Esophagus squamous epithelium (tissue), 4 donors: Measurements from ENCODE around the gene COL7A1.

ENCODE experiments used
- POLR2A ChIP-seq, 4 donors: fragments of 450-650 bp; IDR thresholded peaks; one replicate each; pipeline ENCODE4 v1.6.1; 2017; ENCODE audit warnings: antibody characterized with exemption in 4 of 4, mild to moderate bottlenecking in 4 of 4, moderate library complexity in 3 of 4
- TF ChIP-seq, protein P1 (sequence below), 6 experiments: fragments of 450-650 bp in 4 of 6; fragments of 200-600 bp in 2 of 6; sonication (generic) in 2 of 6; IDR thresholded peaks; one replicate each; pipeline ENCODE4 v1.5.1; 2016 to 2019; ENCODE audit warnings: antibody characterized with exemption in 6 of 6, mild to moderate bottlenecking in 4 of 6, moderate library complexity in 4 of 6

DNA sequence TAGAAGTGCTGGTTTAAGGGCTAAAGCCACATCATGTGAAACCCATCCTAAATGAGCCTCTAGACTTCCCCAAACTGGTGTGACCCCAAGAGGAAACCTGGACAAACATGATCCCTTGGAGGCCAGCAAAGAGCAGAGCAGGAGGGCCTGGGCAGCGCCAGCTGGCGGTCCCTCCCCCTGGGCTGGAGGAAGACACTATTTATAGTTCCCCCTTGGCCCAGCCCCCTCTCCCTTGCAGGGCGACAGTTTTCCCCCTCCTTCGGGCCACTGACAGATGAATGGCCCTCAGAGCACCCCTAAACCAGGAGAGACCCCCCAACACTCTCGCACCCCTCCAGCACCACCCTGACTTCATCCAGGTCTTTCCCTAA lies 34.5 kb downstream of the COL7A1 start:
- TF ChIP-seq, protein P1, sequence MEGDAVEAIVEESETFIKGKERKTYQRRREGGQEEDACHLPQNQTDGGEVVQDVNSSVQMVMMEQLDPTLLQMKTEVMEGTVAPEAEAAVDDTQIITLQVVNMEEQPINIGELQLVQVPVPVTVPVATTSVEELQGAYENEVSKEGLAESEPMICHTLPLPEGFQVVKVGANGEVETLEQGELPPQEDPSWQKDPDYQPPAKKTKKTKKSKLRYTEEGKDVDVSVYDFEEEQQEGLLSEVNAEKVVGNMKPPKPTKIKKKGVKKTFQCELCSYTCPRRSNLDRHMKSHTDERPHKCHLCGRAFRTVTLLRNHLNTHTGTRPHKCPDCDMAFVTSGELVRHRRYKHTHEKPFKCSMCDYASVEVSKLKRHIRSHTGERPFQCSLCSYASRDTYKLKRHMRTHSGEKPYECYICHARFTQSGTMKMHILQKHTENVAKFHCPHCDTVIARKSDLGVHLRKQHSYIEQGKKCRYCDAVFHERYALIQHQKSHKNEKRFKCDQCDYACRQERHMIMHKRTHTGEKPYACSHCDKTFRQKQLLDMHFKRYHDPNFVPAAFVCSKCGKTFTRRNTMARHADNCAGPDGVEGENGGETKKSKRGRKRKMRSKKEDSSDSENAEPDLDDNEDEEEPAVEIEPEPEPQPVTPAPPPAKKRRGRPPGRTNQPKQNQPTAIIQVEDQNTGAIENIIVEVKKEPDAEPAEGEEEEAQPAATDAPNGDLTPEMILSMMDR (IDR thresholded peaks at IDR 0.05): no peak
- no peak for TF ChIP-seq POLR2A (IDR thresholded peaks at IDR 0.05)
